ENCODE data around the gene PIGK. TPM values are rescaled to one million over a fixed set of nuclear protein-coding genes. Genes with fewer than 3 reads are reported as not detected.

PIGK gene
- total RNA-seq, 1 donor from 2014 or later = 10.8 TPM

GRCh38 chr1:77096496-77097255 is 122.6 kb downstream of the PIGK start:
- DNase-seq = no peak
- Mint-ChIP-seq H3K4me3 (no peak overlapping the region), H3K9me3 (no peaks in the 10 kb centered on the region), H3K36me3 (ENCODE audit: low read depth) (peaks cover 6% of the 10 kb centered on the region), H3K27ac (no peak overlapping the region), H3K27me3 (no peaks in the 10 kb centered on the region), H3K4me1 (no peaks in the 10 kb centered on the region)
- intact Hi-C loops (cut with micrococcal nuclease) = no loop called here
- TF ChIP-seq CTCF (IDR thresholded peaks at IDR 0.05) = no peak
- CTCF ChIA-PET = no interaction called here
- no peak for ATAC-seq (ENCODE audit: low read depth)
- POLR2A ChIA-PET = no interaction called here

- H3K36me3 Mint-ChIP-seq (ENCODE audit: low read depth) = peaks cover 11% of the 10 kb centered on the region
- H3K9me3 Mint-ChIP-seq = no peaks in the 10 kb centered on the region
- no peaks in the 10 kb centered on the region for H3K27me3 Mint-ChIP-seq
- no peaks in the 10 kb centered on the region for H3K4me1 Mint-ChIP-seq
- no peak overlapping the region for H3K4me3 Mint-ChIP-seq
- ATAC-seq (ENCODE audit: low read depth) (no peak), DNase-seq (no peak)
- no peak for TF ChIP-seq CTCF (IDR thresholded peaks at IDR 0.05)
- no peak overlapping the region for H3K27ac Mint-ChIP-seq
- CTCF ChIA-PET = no interaction called here
- intact Hi-C loops (cut with micrococcal nuclease) = no loop called here
- POLR2A ChIA-PET = no interaction called here
These were observed 124.0 kb downstream of the PIGK start for GRCh38 chr1:77095236-77095635.

GRCh38 chr1:77089756-77090155 is 129.5 kb downstream of the PIGK start:
- DNase-seq (no peak), ATAC-seq (ENCODE audit: low read depth) (no peak)
- TF ChIP-seq CTCF (IDR thresholded peaks at IDR 0.05) = no peak
- Mint-ChIP-seq H3K27ac (no peak overlapping the region), H3K4me1 (no peaks in the 10 kb centered on the region), H3K27me3 (no peaks in the 10 kb centered on the region), H3K9me3 (no peaks in the 10 kb centered on the region), H3K4me3 (no peak overlapping the region), H3K36me3 (ENCODE audit: low read depth) (peaks cover 5% of the 10 kb centered on the region)
- intact Hi-C loops (cut with micrococcal nuclease) = no loop called here
- POLR2A ChIA-PET = no interaction called here
- CTCF ChIA-PET = no interaction called here

- CTCF ChIA-PET = no interaction called here
- Mint-ChIP-seq H3K27ac (no peak overlapping the region), H3K36me3 (ENCODE audit: low read depth) (no peaks in the 10 kb centered on the region), H3K27me3 (no peaks in the 10 kb centered on the region), H3K9me3 (no peaks in the 10 kb centered on the region), H3K4me3 (no peak overlapping the region), H3K4me1 (no peaks in the 10 kb centered on the region)
- intact Hi-C loops (cut with micrococcal nuclease) = no loop called here
- DNase-seq (no peak), ATAC-seq (ENCODE audit: low read depth) (no peak)
- POLR2A ChIA-PET = no interaction called here
- no peak for TF ChIP-seq CTCF (IDR thresholded peaks at IDR 0.05)
These were observed 134.1 kb downstream of the PIGK start for GRCh38 chr1:77085109-77085508.

- Mint-ChIP-seq H3K36me3 (ENCODE audit: low read depth) (no peaks in the 10 kb centered on the region), H3K27ac (no peak overlapping the region), H3K9me3 (no peaks in the 10 kb centered on the region), H3K4me1 (no peaks in the 10 kb centered on the region), H3K4me3 (no peak overlapping the region), H3K27me3 (no peaks in the 10 kb centered on the region)
- intact Hi-C loops (cut with micrococcal nuclease) = no loop called here
- ChIA-PET CTCF (no interaction called here), POLR2A (no interaction called here)
- ATAC-seq (ENCODE audit: low read depth) (no peak), DNase-seq (no peak)
- TF ChIP-seq CTCF (IDR thresholded peaks at IDR 0.05) = no peak
These were observed 134.8 kb downstream of the PIGK start for GRCh38 chr1:77084457-77084856.

Data from activated B cell treated with CpG ODN at 0.5 μM for 24 hours (primary cell).